Measurements from ENCODE around the gene DRGX.

- TF ChIP-seq CTCF (IDR thresholded peaks at IDR 0.05; ENCODE audit: poor library complexity) (no peak), EZH2 (IDR thresholded peaks at IDR 0.05; ENCODE audit: borderline replicate concordance) (no peak), EZH2phosphoT487 (IDR thresholded peaks at IDR 0.05; ENCODE audit: low read depth, severe bottlenecking, unreplicated experiment) (no peak)
Measured at GRCh38 chr10:49389361-49389933, 6.4 kb downstream of the DRGX start.
